GM19023 (cell line): ENCODE measurements around the gene TTC28.
"Not testable (repeated sequence)": the region's sequence is repeated elsewhere in the genome, so short reads cannot be mapped to it uniquely, and the experiment has no call there.

Experiments
- ATAC-seq: cut with Tn5 transposase; IDR thresholded peaks from one replicate; pipeline ENCODE4 v1.9.1; 2021; ENCODE audit warnings: mild to moderate bottlenecking, moderate library complexity; ENCODE audit not compliant: unreplicated experiment

TTC28 gene

GRCh38 chr22:28245579-28246224 lies 433.9 kb downstream of the TTC28 start:
- ATAC-seq: no peak

- no peak for ATAC-seq
Measured at GRCh38 chr22:28244757-28245156, 434.9 kb downstream of the TTC28 start.

GRCh38 chr22:28243539-28243938 lies 436.1 kb downstream of the TTC28 start:
- no peak for ATAC-seq

GRCh38 chr22:28241656-28242290 lies 437.9 kb downstream of the TTC28 start:
- ATAC-seq: no peak

GRCh38 chr22:28239941-28240340 lies 439.7 kb downstream of the TTC28 start:
- no peak for ATAC-seq

- no peak for ATAC-seq
Measured at GRCh38 chr22:28237783-28238182, 441.9 kb downstream of the TTC28 start.

- ATAC-seq: no peak
Measured at GRCh38 chr22:28237112-28237511, 442.5 kb downstream of the TTC28 start.

GRCh38 chr22:28232204-28232603 lies 447.4 kb downstream of the TTC28 start:
- ATAC-seq: no peak

GRCh38 chr22:28231441-28231840 lies 448.2 kb downstream of the TTC28 start:
- no peak for ATAC-seq

- no peak for ATAC-seq
Measured at GRCh38 chr22:28230671-28231070, 449.0 kb downstream of the TTC28 start.

- ATAC-seq: no peak
Measured at GRCh38 chr22:28229566-28230485, 449.8 kb downstream of the TTC28 start.

- no peak for ATAC-seq
Measured at GRCh38 chr22:28223826-28224225, 455.8 kb downstream of the TTC28 start.

- ATAC-seq: no peak
Measured at GRCh38 chr22:28222976-28223745, 456.5 kb downstream of the TTC28 start.

GRCh38 chr22:28222571-28222970 lies 457.1 kb downstream of the TTC28 start:
- ATAC-seq: no peak

GRCh38 chr22:28222052-28222451 lies 457.6 kb downstream of the TTC28 start:
- no peak for ATAC-seq

- no peak for ATAC-seq
Measured at GRCh38 chr22:28220626-28221363, 458.8 kb downstream of the TTC28 start.

GRCh38 chr22:28217277-28217676 lies 462.4 kb downstream of the TTC28 start:
- ATAC-seq: no peak

- not testable (repeated sequence) for ATAC-seq
Measured at GRCh38 chr22:28214750-28215149, 464.9 kb downstream of the TTC28 start.

GRCh38 chr22:28209457-28209856 lies 470.2 kb downstream of the TTC28 start:
- ATAC-seq: not testable (repeated sequence)

- ATAC-seq: no peak
Measured at GRCh38 chr22:28208787-28209186, 470.9 kb downstream of the TTC28 start.
